Stimulated activated CD4-positive, alpha-beta T cell treated with anti-CD3 and anti-CD28 coated beads, Interleukin-2, amount 100 ng/mL, for 24 hours (primary cell): ENCODE measurements around the gene UNC5B.

Source experiments
- DNase-seq, 2 donors: peaks; one replicate each; pipeline ENCODE4 v3.0.0-alpha.2; 2020

Gene UNC5B

GRCh38 chr10:71239946-71240795 is 27.8 kb downstream of the UNC5B start:
- no peak for DNase-seq

- no peak for DNase-seq
These were observed 28.9 kb downstream of the UNC5B start for GRCh38 chr10:71241114-71241829.

- no peak for DNase-seq
These were observed 29.7 kb downstream of the UNC5B start for GRCh38 chr10:71241830-71242621.

GRCh38 chr10:71242622-71243009 is 30.2 kb downstream of the UNC5B start:
- no peak for DNase-seq

- DNase-seq, result no peak
These were observed 31.5 kb downstream of the UNC5B start for GRCh38 chr10:71243756-71244395.

GRCh38 chr10:71244431-71245419 is 32.4 kb downstream of the UNC5B start:
- DNase-seq, result no peak

- no peak for DNase-seq
These were observed 33.3 kb downstream of the UNC5B start for GRCh38 chr10:71245420-71246325.

- no peak for DNase-seq
These were observed 34.4 kb downstream of the UNC5B start for GRCh38 chr10:71246591-71247413.

- no peak for DNase-seq
These were observed 35.0 kb downstream of the UNC5B start for GRCh38 chr10:71247414-71247705.

GRCh38 chr10:71247804-71248203 is 35.4 kb downstream of the UNC5B start:
- DNase-seq, result no peak

- no peak for DNase-seq
These were observed 35.8 kb downstream of the UNC5B start for GRCh38 chr10:71248210-71248609.

DNA sequence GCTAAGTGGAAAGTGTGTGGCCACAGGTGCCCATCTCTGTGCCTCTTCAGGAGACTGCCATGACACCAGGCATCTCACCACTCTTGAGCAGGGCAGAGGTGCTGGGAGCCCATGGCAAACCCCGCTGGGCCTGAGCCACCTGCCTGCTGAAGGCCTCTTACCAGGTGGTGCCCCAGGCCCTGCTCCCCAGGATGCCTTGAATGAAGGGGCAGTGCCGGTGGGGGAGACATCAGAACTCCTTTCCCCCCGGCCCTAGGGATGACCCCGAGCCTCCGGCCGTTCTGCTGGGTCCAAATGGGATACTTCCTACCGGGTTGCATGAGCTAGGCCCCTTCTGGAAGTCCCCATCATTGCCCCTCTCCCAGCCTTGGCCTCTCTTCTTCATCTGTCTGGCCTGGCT is 37.6 kb downstream of the UNC5B start:
- DNase-seq, result no peak

DNA sequence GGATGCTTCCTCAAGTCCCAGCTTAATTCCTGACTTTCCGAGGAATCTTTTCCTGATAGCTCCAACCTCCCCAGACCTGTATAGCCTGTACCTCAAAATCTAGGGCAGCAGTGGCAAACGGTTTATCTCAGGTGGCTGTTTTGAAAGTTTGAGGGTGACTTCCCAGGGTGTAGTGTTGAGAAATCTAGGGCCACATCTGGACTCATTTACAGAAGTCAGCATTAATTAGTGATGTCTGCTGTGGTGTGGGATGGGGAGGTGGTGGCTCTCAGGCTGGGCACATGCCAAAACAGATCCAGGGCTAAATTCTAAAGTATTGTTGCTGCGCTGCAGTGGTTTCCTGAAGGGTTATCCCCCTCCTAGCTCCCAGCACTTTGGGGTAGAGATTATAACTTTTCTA is 38.0 kb downstream of the UNC5B start:
- DNase-seq, result no peak

- no peak for DNase-seq
These were observed 38.5 kb downstream of the UNC5B start for GRCh38 chr10:71250842-71251241.

GRCh38 chr10:71251319-71251718 is 38.9 kb downstream of the UNC5B start:
- no peak for DNase-seq

- DNase-seq, result no peak
These were observed 39.9 kb downstream of the UNC5B start for GRCh38 chr10:71252220-71252619.

DNA sequence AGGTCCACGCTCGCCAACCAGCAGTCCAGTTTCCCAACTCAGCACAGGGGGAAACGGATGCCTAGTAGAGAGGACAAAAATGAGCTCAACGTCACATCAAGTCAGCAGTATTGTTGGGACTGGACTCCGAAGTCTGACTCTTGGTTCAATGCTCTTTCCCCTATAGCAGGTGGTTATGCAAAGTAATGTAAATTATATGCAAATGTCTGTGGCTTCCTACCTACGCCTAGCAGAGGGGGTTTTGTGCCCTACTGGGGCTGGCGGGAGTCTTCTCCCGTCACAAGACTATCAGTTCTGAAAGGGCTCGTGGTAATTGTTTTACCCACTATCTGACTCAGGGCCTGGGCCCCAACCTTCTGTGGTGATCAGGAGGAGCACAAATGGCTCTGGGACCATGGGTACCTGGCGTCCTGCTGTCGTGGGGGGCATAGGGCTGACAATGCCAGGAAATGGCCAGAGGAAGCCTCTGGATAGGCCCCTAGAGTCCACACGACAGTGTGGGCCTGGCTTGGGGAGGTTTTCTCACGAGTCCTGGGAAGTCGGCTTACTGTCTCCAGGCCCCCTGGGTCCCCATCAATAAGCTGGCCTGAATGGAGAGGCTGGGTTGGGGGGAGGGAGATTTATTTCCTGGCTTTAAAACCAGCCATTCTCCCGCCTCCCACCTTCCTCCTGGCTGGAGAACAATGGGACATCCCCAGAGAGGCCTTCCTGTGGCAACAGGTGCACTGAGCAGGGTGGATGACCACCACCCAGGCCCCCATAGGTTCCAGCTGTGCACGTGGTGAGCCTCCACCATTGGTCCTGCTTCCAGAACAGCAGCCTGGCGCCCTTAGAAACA is 41.8 kb downstream of the UNC5B start:
- no peak for DNase-seq

DNA sequence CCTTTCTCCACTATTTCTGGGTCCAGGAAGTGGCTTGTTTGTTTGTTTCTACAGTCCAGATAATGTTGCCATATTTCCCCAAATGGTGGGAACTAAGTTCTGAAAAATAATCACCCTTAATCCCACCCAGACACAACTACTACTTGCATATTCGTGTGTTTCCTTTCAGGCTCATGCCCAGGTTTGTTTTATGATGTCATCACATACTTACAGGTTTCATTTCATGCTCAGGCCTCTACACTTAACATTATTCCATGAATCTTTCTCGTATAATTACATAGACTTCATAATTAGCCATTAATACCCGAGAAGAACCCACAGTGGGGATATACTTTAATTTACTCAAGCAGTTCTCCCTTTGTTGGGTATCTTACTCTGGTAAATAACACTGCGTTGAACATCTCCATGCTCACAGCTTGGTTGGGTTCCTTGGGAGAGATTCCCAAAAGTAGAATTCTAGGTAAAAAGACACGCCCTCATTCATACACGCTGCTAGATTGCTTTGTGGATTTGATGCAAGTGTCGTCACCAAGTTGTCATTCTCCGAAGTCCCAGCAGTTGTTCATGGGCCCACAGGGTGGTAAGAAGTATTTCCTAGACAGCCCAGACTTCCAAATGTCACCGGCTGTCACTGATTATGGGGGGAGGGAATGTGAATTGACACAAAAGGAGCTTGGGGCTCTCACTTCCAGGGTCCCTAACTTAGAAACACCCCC is 42.6 kb downstream of the UNC5B start:
- DNase-seq, result no peak

GRCh38 chr10:71255550-71255807 is 43.1 kb downstream of the UNC5B start:
- no peak for DNase-seq
